ENCODE data around the gene DGKE.

GRCh38 chr17:56866076-56866475 is 32.1 kb downstream of the DGKE start:
- TF ChIP-seq CTCF (conservative IDR thresholded peaks at IDR 0.05 in 1 of 2, IDR thresholded peaks at IDR 0.05 in 1 of 2; ENCODE audit: extremely low read depth in 1 of 2, insufficient read depth in 1 of 2, low read depth in 1 of 2, low read length in 2 of 2) = no peak
- TF ChIP-seq EZH2 (IDR thresholded peaks at IDR 0.05; ENCODE audit: borderline replicate concordance, low read length) = no peak

All from mammary epithelial cell (primary cell).